ENCODE results near the gene STXBP4. TPM values are rescaled to one million over a fixed set of nuclear protein-coding genes. Genes with fewer than 3 reads are reported as not detected.
A peak's percentile ranks its signal among the peaks of the same experiment; 100 is the strongest.

Gene STXBP4
- 5.2 TPM for total RNA-seq
- long read RNA-seq, partial matches to known transcripts = 0 of 1 reads
- long read RNA-seq, other reads (novel, unspliced or antisense) = 1 of 1 reads

- ATAC-seq (peak; percentile 99), DNase-seq (peak; percentile 97)
- intact Hi-C loops (cut with micrococcal nuclease) = no loop called here
These were observed at the start of gene STXBP4, which contains the start of gene COX11 for GRCh38 chr17:54968262-54968987. TSS of gene STXBP4 (plus strand) at chr17:54968765. CDS start at chr17:54986220, 17,455 bp downstream. TSS of gene COX11 (minus strand) at chr17:54968654. CDS start at chr17:54968646, 8 bp downstream.

- ATAC-seq (no peak), DNase-seq (no peak)
- intact Hi-C loops (cut with micrococcal nuclease) = no loop called here
These were observed 49.1 kb upstream of the STXBP4 start for GRCh38 chr17:54919425-54919824.

GRCh38 chr17:54920819-54921218 lies 47.7 kb upstream of the STXBP4 start:
- ATAC-seq (no peak), DNase-seq (no peak)

GRCh38 chr17:54924405-54924804 lies 44.2 kb upstream of the STXBP4 start:
- intact Hi-C loops (cut with micrococcal nuclease) = no loop called here
- no peak for DNase-seq
- ATAC-seq = no peak

More at GRCh38 chr17:54920819-54921218, 47.7 kb upstream of the STXBP4 start:
- intact Hi-C loops (cut with micrococcal nuclease) = no loop called here

GRCh38 chr17:54927525-54927924 lies 41.0 kb upstream of the STXBP4 start:
- intact Hi-C loops (cut with micrococcal nuclease) = no loop called here
- ATAC-seq (no peak), DNase-seq (no peak)

- DNase-seq (no peak), ATAC-seq (no peak)
- intact Hi-C loops (cut with micrococcal nuclease) = no loop called here
These were observed 35.9 kb upstream of the STXBP4 start for GRCh38 chr17:54932711-54933110.

GRCh38 chr17:54933921-54934320 lies 34.6 kb upstream of the STXBP4 start:
- DNase-seq (no peak), ATAC-seq (no peak)
- intact Hi-C loops (cut with micrococcal nuclease) = no loop called here

GRCh38 chr17:54935471-54935870 lies 33.1 kb upstream of the STXBP4 start:
- no peak for DNase-seq
- no peak for ATAC-seq
- intact Hi-C loops (cut with micrococcal nuclease) = no loop called here

- no peak for DNase-seq
- ATAC-seq = no peak
- intact Hi-C loops (cut with micrococcal nuclease) = no loop called here
These were observed 31.5 kb upstream of the STXBP4 start for GRCh38 chr17:54937018-54937417.

- intact Hi-C loops (cut with micrococcal nuclease) = no loop called here
- ATAC-seq (no peak), DNase-seq (no peak)
These were observed 31.1 kb upstream of the STXBP4 start for GRCh38 chr17:54937426-54937825.

GRCh38 chr17:54941285-54941684 lies 27.3 kb upstream of the STXBP4 start:
- DNase-seq = no peak
- no peak for ATAC-seq

GRCh38 chr17:54944796-54945195 lies 23.8 kb upstream of the STXBP4 start:
- intact Hi-C loops (cut with micrococcal nuclease) = no loop called here
- no peak for ATAC-seq
- DNase-seq = no peak

More at GRCh38 chr17:54941285-54941684, 27.3 kb upstream of the STXBP4 start:
- intact Hi-C loops (cut with micrococcal nuclease) = no loop called here

- ATAC-seq (no peak), DNase-seq (no peak)
- intact Hi-C loops (cut with micrococcal nuclease) = no loop called here
These were observed 23.3 kb upstream of the STXBP4 start for GRCh38 chr17:54945231-54945630.

GRCh38 chr17:54945671-54946070 lies 22.9 kb upstream of the STXBP4 start:
- intact Hi-C loops (cut with micrococcal nuclease) = no loop called here
- ATAC-seq = no peak
- no peak for DNase-seq

- ATAC-seq (no peak), DNase-seq (no peak)
- intact Hi-C loops (cut with micrococcal nuclease) = no loop called here
These were observed 21.2 kb upstream of the STXBP4 start for GRCh38 chr17:54947396-54947795.

- intact Hi-C loops (cut with micrococcal nuclease) = no loop called here
- no peak for ATAC-seq
These were observed 20.2 kb upstream of the STXBP4 start for GRCh38 chr17:54948380-54948779.

GRCh38 chr17:54950116-54950515 lies 18.4 kb upstream of the STXBP4 start:
- intact Hi-C loops (cut with micrococcal nuclease) = no loop called here
- DNase-seq = no peak
- no peak for ATAC-seq

More at GRCh38 chr17:54948380-54948779, 20.2 kb upstream of the STXBP4 start:
- DNase-seq = no peak

GRCh38 chr17:54951286-54951685 lies 17.3 kb upstream of the STXBP4 start:
- DNase-seq (no peak), ATAC-seq (no peak)
- intact Hi-C loops (cut with micrococcal nuclease) = no loop called here

- no peak for ATAC-seq
- intact Hi-C loops (cut with micrococcal nuclease) = no loop called here
- no peak for DNase-seq
These were observed 11.8 kb upstream of the STXBP4 start for GRCh38 chr17:54956791-54957190.

- intact Hi-C loops (cut with micrococcal nuclease) = no loop called here
- no peak for DNase-seq
- peak; percentile 8 for ATAC-seq
These were observed 824 bp upstream of the STXBP4 start for GRCh38 chr17:54967621-54968261.

- intact Hi-C loops (cut with micrococcal nuclease) = no loop called here
- DNase-seq (no peak), ATAC-seq (peak; percentile 66)
These were observed 395 bp downstream of the STXBP4 start for GRCh38 chr17:54968988-54969332.
